LoVo (cell line): Measurements from ENCODE around the gene UNC13D.
A peak's percentile ranks its signal among the peaks of the same experiment; 100 is the strongest.
"Not testable (repeated sequence)": the region's sequence is repeated elsewhere in the genome, so short reads cannot be mapped to it uniquely, and the experiment has no call there.

Experiments
- DNase-seq: peaks from one replicate; pipeline ENCODE4 v3.0.0-alpha.2; 2016; ENCODE audit warnings: low spot score

UNC13D gene

DNA sequence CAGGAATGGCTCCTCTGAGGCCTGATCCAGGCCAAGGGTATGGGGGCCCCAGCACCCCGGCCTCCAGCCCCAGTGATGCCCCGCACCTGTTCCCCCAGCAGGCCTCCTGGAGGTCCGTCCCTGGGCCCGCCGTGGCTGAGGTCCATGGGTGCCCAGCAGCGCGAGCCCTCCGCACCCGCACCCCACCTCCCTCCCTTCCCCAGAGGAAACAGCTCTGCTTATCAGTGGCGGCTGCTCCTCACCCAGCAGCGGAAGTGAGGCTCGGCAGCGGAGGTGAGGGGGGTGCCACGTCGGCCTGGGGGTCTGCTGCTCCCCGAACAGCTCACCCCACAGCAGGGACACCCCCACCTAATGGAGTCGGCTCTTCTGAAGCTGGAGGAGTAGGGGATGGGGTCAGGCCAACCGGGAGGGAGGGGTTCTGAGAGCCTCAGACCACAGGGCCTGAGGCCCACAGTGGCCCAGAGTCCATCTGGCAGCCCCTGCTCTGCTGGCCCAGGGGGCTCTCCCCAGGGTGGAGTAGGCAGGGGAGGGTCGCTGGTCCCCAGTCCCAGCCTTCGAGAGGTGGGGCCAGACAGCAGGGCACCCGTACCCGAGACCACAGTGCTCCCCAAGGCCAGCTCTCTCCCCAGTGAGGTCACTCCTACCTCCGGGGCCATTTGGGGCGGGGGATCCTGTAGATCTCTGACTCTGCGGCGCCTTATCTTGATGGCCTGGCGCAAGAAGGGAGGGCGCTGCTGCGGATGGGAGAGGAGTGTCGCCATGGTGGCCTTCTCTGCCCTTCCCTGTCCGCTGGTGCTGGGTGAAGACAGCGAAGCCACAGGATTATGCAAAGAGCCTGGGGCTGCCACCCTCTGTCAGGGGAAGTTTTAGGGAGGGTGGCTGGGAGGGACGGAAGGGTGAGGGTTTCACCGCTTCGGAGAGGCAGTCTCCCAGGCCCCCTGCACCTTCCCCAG, at the start of gene UNC13D:
Gene UNC13D, minus strand, starts transcription at position 828 of the 953 bp plus-strand sequence. Its CDS starts 67 bp downstream, at position 761.
- peak; percentile 9 for DNase-seq

DNA sequence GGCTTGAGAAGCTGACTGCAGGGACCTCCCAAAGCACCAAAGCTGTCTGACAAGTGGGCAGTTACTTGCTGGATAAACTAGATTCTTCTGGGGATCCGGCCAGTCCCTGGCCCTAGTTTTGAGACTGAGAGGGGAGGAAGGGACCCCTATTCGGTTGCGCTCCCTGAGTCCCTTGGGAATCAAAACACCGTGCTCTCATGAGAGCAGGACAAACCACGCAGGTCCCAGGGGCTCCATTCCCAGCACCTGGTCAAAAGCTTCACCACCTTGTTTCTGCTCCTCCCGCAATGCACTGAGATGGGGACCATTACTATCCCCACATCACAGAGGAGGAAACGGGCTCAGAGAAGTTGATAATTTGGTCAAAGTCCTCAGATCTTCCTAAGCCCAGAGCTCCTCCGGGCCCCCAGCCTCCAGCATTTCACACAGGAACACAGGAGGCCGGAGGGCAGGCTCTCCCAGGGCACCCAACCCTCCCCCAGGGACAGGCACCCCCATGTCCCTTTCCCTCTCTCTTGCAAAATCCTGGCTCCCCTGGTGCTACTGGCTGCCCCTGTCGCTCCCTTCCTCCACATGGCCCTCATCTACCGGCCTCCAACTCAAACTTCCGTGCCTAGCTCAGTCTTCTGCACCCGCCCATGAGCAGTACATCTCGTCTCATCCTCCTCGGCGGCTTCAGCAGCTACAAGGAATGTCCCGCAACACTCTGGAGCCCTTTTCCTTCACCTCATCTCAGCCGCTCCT, 49.3 kb upstream of the UNC13D start:
- no peak for DNase-seq

DNA sequence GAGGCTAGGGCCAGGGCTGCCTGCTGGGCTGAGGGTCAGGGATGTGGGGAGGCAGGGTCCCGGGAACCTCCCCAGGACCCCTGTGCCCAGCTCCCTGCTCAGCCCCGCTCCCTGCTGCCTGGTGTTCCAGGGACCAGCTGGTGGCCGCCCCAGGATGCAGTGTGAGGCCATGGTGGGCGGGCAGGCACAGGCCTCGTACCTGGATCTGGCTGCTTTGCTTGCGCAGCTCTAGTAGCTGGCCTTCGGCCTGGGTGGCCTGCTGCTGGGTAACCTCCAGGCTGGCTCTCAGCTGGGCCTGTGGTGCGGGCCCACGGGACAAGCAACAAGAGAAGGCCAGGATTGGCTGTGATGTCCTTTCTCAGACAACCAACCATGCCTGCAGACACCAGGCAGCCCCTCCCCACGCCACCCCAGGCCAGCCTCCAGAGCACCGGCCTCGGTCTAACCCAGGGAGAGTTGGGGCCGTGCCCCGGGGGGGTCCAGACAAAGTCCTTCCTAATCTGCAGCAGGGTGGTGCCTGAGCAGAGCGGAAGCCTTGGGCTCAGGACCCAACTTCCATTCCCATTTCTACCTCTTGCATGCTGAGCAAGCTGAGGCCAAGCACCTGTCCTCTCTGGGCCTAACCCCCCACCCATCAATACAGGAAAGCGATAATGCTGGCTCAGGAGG, 48.5 kb upstream of the UNC13D start:
- no peak for DNase-seq

DNA sequence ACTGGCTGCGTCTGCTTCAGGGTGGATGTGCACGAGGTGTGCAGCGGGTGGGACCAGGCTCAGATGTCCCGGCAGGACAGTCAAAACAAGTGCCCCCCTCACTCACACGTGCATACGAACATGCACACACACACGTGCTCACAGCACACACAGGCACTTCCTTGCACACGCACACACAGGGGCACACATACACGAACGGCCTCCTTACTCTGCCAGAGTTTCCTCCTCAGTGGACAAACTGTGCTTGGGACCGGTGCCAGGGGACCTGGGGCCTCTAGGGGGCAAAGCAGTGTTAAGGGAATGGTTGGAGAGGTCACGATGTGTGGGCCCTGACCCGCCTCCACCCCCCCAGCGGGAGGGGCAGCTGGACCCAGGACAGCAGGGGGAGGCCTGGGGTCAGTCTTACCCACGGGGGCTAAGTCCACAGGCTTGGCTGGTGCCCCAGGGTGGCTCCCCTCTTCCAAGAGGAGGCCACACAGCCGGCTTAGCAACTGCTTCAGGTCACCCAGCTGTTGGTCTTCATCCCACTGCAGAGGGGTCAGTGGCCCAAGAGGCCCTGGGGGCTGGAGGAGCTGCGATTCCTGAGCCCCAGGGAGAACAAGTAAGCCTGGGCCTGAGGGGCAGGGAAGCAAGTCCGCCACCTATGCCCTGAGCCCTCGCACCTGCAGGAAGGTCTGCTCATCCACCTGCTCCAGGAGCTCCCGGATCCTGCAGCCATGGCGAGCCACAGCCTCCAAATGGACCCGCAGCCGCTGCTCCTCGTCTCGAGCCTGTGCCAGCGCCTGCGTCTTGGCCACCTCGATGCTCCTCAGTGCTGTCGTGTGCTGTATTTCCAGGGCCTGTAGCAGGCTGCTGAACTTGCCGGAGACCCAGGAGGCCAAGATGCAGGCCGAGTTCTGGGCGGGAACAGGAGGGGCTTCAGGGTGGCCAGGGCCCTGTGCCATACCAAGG, 47.7 kb upstream of the UNC13D start:
- no peak for DNase-seq

DNA sequence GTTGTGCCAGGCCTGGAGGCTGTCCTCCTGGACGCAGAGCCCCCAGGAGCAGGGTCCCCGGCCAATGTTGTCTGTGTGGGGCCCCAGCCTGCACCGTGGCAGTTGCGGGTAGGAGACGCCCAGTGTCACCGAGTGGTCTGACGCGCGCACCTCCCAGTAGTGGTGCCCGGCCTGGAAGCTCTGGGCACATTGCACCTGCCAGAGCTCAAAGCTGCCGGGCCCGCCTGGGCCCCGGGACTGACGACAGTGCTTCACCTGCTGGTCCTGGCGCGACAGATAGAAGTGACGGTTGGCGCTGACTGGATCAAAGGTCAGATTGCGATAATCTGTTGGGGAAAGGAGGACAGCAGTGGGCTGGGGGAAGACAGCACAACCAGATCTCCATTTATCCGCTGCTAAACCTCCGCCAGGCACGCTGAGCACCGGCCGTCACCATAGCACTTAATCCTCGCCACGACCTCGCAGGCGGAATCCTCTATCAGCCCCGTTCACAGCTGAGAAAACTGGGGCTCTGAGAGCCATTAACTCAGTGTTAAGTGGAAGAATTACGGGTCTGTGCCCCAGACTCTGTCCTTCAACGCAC, 46.9 kb upstream of the UNC13D start:
- DNase-seq = no peak

DNA sequence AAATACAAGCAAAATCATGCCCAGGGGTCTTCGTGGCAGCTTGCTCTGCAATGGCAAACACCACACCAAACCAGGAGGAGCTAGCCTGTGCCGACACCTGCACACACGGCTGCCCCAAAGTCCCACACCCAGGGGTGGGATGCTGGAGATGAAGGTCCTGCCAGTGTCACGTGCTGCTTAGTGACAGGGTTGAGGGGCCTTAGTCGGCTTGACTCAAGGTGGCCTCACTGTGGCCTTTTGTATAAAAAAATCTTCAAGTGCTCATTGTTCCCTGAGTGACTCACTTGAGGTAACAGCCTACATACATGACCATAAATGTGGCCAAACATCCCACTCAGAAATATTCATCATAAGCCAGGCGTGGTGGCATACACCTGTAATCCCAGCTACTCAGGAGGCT, 45.2 kb upstream of the UNC13D start:
- no peak for DNase-seq

DNA sequence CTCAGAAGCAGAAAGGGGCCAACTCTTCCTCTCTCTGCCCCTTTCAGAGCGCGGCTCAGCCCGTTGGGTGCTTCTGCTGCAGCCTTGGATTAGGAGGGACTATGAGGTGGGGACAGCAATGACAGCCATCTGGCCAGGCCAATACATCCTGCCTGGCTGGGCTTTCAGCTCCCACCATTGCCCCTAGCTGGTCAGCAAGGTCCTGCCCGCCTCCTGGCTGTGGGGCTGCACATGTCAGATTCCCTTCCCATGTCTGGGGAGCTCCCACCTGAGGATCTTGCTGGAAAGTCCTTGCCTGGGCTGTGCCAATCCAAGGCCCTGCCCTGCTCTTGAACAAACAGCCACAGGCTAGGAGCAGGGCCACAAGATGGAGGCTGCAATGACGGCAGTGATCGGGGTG, 44.3 kb upstream of the UNC13D start:
- DNase-seq = no peak

DNA sequence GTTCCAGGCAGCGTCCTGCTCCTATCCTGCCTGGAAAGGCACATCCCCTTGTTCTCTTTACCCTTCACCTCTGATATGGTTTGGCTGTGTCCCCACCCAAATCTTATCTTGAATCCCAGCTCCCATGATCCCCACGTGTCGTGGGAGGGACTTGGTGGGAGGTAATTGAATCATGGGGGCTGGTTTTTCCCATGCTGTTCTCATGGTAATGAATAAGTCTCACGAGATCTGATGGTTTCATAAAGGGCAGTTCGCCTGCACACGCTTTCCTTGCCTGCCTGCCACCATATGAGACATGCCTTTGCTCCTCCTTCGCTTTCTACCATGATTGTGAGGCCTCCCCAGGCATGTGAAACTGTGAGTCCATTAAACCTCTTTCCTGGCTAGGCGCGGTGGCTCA, 41.7 kb upstream of the UNC13D start:
- DNase-seq = not testable (repeated sequence)

DNA sequence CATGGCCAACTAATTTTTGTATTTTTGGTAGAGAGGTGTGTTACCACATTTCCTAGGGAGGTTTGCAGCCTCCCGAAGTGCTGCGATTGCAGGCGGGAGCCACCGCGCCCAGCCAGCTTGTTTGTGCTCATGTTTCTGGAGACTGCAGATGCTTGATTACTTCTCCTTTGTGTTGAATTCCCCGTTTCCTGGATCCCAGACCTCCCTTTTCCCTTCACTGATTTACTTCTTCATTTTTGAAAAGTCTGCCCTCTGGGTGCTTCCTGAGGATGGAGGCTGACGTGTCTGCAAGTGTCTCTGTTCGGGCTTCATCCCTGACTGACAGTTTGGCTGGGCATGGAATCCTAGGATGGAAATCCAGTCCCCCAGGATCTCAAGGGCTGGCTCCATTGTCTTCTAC, 41.2 kb upstream of the UNC13D start:
- DNase-seq = no peak

DNA sequence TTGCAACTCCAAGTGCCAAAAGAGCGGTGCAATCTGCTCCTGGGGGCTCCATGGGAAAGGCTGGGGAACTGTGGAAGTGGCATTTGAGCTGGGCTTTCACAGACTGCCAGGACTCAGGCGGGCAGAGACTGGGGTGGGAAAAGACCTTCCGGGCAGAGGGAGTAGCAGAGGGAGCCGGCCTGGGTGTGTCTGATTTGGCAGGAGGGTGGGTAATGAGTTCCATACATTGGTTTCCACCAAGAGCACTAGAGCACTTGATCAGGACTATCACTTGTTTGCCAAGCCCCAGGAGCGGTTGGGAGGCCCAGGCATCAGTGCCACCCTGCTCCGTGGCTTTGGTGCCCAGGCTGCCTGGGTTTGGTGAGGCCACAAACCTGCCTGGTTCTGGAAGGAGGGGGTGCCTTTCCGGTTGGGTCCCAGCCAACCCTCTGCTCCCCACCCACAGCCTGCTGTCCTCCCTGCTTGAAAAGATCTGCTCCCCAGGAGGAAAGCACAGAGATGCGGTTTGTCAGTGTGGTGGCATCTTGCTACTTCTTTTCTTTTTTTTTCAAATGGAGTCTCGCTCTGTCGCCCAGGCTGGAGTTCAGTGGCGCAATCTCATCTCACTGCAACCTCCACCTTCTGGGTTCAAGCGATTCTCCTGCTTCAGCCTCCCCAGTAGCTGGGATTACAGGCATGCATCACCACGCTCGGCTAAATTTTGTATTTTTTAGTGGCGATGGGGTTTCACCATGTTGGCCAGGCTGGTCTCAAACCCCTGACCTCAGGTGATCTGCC, 37.7 kb upstream of the UNC13D start:
- DNase-seq = no peak

DNA sequence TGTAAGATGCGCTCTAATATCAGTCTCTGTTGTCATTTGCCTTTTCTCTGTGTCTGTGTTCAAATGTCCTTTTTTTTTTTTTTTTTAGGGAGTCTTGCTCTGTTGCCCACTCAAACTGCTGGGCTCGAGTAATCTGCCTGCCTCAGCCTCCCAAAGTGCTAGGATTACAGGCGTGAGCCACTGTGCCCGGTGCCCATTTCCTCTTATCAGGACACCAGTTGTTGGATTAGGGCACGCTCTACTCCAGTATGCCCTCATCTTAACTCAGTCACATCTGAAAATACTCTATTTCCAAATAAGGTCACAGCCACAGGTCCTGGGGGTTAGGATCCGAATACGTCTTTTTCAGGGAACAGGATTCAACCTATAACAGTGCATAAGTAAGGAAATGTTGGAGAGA, 36.1 kb upstream of the UNC13D start:
- DNase-seq = no peak

DNA sequence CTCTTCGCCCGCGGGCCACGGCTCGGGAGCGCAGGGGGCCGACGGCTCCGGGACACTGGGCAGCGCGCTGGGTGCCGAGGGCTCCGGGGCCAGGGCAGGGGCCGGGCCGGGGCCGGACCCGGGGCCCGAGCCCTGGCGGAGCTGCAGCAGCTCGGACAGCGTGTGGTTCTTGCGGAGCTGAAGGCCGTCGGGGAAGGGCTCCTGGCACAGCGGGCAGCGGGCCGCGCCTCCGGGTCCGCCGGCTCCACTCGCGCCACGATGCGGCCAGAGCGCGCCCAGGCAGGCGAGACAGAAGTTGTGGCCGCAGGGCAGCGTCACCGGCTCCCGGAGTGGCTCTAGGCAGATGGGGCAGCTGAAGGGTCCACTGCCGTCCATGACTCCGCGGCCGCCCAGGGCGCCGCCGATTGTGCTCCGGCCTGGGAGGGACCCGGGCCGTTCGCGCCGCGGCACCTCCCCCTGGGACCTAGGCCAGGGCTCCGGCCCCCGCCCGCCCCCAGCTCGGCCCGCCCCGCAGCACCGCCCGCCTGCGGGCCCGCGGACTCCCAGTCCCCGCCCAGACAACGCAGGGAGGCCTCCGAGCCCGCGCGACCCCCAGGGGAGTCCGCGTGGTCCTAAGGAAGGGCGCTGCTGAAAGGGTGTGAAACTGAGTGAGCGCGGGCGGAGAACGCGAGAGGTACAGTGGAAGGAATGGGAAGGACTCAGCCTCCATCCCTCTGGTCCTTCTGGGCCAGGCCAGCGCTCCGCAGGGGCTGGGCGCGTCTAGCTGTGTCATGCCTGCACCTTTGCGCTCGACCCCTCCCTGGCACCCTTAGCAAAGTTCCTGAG, 34.2 kb upstream of the UNC13D start, which contains the start of gene TRIM47:
Gene TRIM47, minus strand, starts transcription at position 408 of the 825 bp plus-strand sequence. Its CDS starts 33 bp downstream, at position 375.
- DNase-seq = peak; percentile 49

DNA sequence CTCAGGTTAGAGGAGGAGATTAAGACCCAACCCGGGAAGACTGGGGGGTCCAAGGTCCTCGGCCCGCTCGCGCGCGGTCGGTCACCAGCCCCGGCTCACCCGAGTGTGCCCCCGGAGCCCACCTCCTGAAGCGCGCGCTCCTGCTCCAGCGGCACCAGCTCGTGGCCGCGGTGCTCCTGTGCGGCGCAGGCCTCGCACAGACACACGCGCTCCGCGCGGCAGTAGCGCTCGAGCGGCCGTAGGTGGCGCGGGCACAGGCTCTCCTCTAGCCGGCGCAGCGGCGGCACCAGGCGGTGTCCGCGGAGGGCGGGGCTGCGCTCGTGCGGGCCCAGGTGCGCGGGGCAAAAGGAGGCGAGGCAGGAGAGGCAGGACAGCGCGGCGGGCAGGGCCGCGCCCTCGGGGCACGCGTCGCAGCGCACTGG, 33.6 kb upstream of the UNC13D start:
- DNase-seq = peak; percentile 76

DNA sequence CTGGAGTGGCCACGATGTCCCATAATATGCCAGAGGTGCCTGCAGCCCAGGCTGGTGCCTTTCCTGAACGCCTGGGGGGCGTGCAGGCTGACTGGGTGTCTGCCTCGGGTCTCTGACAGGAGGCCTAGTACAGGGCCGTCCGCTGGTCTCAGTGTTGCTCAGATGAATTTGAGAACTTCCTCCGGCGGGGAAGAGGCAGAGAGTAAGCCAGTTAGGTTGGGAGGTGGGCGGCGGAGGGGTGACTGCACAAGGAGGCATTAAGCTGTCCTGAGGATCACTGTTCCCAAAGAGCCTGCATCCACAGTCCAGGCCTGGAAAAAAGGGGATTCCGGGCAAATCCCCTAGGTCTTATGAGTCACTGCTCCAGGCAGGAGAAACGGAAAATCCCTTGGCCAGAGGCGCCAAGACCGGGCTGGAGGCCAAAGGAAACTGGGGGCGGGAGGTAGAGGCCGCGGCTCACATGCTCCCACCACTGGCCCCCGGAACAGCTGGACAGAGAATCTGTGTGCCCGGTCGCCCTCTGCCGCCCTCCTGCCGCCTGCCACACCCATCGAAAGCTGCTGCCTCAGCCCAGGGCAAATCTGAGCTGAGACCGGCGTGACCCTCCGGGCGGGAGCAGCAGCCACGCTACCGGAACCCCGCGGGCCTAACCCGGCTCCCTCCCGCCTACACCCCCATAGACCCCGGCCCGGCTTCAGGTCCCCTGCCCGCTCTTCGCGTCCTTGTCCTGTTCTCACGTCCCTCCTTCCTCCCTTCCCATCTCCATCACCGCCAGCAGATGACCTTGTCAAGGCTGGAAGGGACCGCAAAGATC, 32.9 kb upstream of the UNC13D start:
- DNase-seq = peak; percentile 70

DNA sequence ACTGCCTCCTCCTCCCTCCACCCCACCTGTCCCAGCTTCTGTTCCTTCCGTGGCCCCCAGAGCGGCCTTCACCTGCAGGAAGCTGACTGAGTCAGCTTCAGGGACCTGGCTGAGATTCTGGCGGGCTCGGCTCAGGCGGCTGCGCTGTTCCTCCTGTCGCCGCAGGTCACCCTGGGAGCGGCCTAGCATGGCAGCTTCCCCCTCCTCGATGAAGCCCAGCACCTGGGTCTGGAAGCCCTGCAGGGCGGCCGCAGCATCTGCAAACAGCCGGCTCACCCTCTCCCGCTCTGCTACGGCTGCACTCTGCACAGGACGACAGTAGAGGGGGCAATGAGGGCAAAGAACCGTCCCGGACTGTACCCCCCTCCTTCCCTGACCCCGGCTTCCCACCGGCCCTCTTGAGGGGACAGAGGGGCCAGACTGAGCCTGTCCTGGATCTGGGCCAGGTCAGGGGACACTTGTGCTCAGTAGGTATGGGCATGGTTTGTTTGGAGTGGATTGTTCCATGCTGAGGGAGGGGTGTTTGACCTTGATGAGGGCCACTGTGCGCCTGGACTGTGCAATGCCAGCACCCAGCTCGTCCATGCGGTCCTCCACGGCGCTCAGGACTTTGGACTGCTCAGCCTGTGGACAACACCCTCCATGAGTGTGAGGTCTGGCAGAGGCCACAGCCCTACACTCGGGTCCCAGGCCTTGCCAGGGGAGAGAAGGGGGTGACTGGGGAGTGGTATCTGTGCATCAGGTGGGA, 32.2 kb upstream of the UNC13D start:
- DNase-seq = no peak

DNA sequence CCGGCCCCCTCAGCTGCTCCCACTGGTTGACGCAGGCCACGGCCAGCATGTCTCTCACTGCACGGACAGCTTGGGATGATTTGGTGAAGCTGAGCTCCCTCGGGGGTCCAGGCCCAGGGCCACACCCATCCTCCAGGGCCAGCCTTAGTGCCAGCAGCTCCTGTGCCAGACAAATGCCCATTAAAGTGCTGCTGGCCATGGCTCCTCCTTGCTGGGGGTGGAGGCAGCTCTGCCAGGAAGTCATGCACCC, 31.7 kb upstream of the UNC13D start:
- DNase-seq = no peak

DNA sequence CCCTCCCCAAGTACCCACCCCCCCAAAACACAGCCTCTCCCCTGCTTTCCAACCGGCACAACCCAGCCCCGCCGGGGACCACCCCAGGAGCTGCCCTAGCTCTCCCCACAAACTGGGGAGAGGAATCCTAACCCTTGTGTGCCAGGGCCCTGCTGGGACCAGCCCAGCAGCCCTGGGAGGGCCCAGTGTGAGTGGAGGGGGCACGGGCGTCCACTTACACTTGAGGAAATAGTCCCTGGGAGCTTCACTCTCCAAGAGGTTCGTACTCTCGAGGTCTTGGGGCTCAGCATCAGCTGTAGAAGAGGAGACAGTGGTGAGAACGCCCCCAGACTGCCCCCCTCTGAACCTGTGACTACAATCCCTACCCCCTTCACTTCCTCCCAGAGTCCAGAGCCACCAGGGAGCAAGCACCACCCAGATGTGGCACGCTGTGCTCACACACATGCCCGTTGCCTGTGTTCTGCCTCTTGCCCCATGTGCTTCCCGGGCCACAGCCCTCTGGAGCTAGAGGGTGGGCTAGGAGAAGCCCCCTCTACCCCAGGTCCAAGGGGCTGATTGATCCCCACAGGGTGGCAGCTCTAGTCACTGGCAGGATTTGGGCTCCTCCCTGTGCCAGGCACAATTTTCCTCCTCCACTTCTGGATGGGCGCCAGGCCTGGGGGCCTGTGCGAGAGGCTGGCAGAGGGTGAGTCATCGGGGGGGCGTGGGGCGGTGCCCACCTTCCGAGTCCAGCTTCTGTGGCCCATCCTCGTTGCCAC, 31.2 kb upstream of the UNC13D start:
- DNase-seq = no peak
